Activated B cell treated with CpG ODN at 0.5 μM for 24 hours (primary cell): ENCODE data around the gene FAM53C. TPM values are rescaled to one million over a fixed set of nuclear protein-coding genes. Genes with fewer than 3 reads are reported as not detected.

Experiments used
- ATAC-seq: fragments of 200-7000 bp; cut with Tn5 transposase; one replicate; pipeline ENCODE4 v1.10.0; 2021; ENCODE audit warnings: low read depth, mild to moderate bottlenecking, moderate library complexity
- CTCF ChIA-PET: fragments of 350-600 bp; sonication (Branson Sonifier 250); formaldehyde crosslinking; loops from one replicate; lab custom pipeline; 2021; ENCODE audit warnings: antibody characterized with exemption; lab: Charles Lee
- POLR2A ChIA-PET: fragments of 350-600 bp; sonication (Branson Sonifier 250); formaldehyde crosslinking; loops from one replicate; lab custom pipeline; 2021; ENCODE audit warnings: antibody characterized with exemption; lab: Charles Lee
- DNase-seq: peaks from one replicate; pipeline ENCODE4 v3.0.0; 2022
- H3K27ac Mint-ChIP-seq: one replicate; pipeline ENCODE4 v1.8.0; 2020; ENCODE audit warnings: mixed read lengths
- H3K27me3 Mint-ChIP-seq: one replicate; pipeline ENCODE4 v1.8.0; 2021; ENCODE audit warnings: mixed read lengths
- H3K36me3 Mint-ChIP-seq: one replicate; pipeline ENCODE4 v1.8.0; 2021; ENCODE audit warnings: low read depth, mixed read lengths
- H3K4me1 Mint-ChIP-seq: one replicate; pipeline ENCODE4 v1.8.0; 2021; ENCODE audit warnings: mixed read lengths
- H3K4me3 Mint-ChIP-seq: one replicate; pipeline ENCODE4 v1.8.0; 2020; ENCODE audit warnings: mild to moderate bottlenecking, mixed read lengths
- H3K9me3 Mint-ChIP-seq: one replicate; pipeline ENCODE4 v1.8.0; 2020; ENCODE audit warnings: mixed read lengths
- intact Hi-C: fragments of 100-400 bp; cut with micrococcal nuclease; formaldehyde crosslinking; loops from one replicate; pipeline ENCODE4 v1.15.1; 2024
- total RNA-seq: library from RNA; stranded (reverse); gene quantifications from 2 replicates; pipeline ENCODE4 v1.2.3, GENCODE V29; 2022
- TF ChIP-seq, protein P1 (sequence below): fragments of 200-600 bp; IDR thresholded peaks from one replicate; pipeline ENCODE4 v1.8.0; 2022; ENCODE audit warnings: antibody characterized with exemption, mild to moderate bottlenecking

The FAM53C gene
- total RNA-seq, 1 donor from 2014 or later, result 24.9 TPM

DNA sequence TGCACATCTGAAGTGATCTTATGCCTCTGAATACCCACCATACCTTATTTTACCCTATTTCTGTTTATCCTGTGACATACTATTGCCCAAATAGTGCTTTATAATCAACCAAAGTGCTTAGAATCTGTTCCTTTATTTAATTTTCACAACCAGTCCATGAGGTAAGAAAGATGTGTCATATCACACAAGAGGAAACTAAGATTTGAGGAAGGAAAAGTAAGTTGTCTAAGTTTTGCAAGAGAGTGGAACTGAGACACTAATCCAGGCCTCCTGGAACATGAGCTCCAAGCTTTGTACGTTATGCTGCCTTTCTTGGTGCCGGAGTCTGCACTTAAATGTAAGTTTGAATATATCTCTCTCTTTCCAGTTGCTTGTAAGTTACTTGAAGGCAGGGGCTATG is 31.6 kb downstream of the FAM53C start:
- intact Hi-C loops, result loop anchor here (1.0 kb wide), 1 partner anchor 16 kb away; no protein-coding TSS in a partner anchor
- Mint-ChIP-seq H3K36me3 (peaks cover 22% of the 10 kb centered on the region), H3K27ac (peak overlapping the region; percentile 42), H3K4me1 (peaks cover 48% of the 10 kb centered on the region), H3K9me3 (no peaks in the 10 kb centered on the region), H3K27me3 (no peaks in the 10 kb centered on the region), H3K4me3 (peak overlapping the region; percentile 35)
- DNase-seq, result no peak
- ATAC-seq, result peak; percentile 52
- ChIA-PET CTCF (interaction anchor here (7.6 kb wide), 1 partner anchor 16 kb away, joined by 61 read pairs; the partner anchor contains the start of gene KDM3B), POLR2A (interaction anchor here (0.5 to 5.2 kb wide), 6 partner anchors 13 to 1746 kb away, joined by 3 to 41 read pairs (median 6); partner anchors contain the start of genes CDC25C, FAM53C and KDM3B)
- TF ChIP-seq, protein P1, sequence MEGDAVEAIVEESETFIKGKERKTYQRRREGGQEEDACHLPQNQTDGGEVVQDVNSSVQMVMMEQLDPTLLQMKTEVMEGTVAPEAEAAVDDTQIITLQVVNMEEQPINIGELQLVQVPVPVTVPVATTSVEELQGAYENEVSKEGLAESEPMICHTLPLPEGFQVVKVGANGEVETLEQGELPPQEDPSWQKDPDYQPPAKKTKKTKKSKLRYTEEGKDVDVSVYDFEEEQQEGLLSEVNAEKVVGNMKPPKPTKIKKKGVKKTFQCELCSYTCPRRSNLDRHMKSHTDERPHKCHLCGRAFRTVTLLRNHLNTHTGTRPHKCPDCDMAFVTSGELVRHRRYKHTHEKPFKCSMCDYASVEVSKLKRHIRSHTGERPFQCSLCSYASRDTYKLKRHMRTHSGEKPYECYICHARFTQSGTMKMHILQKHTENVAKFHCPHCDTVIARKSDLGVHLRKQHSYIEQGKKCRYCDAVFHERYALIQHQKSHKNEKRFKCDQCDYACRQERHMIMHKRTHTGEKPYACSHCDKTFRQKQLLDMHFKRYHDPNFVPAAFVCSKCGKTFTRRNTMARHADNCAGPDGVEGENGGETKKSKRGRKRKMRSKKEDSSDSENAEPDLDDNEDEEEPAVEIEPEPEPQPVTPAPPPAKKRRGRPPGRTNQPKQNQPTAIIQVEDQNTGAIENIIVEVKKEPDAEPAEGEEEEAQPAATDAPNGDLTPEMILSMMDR, result no peak

DNA sequence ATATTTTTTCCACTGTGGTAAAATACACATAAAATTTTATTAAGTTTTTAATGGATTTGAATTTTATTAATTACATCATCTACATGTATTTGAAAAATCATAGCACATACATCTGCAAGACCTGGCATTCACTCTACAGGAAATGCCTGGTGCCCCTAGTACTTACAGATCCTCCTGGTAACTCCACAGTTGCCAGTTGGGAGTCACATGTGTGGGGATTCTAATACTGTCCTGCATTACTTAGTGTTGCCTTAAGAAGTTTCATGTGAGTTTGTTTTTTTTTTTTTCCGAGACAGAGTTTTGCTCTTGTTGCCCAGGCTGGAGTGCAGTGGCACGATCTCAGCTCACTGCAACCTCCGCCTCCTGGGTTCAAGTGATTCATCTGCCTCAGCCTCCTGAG is 32.5 kb downstream of the FAM53C start:
- POLR2A ChIA-PET, result interaction anchor here (0.6 to 5.2 kb wide), 5 partner anchors 18 to 244 kb away, joined by 3 to 41 read pairs (median 7); partner anchors contain the start of genes CDC25C, FAM53C and KDM3B
- Mint-ChIP-seq H3K27ac (no peak overlapping the region), H3K36me3 (peaks cover 27% of the 10 kb centered on the region), H3K4me3 (no peak overlapping the region), H3K4me1 (peaks cover 48% of the 10 kb centered on the region), H3K9me3 (no peaks in the 10 kb centered on the region), H3K27me3 (no peaks in the 10 kb centered on the region)
- TF ChIP-seq, protein P1, result no peak
- intact Hi-C loops, result no loop called here
- no peak for DNase-seq
- CTCF ChIA-PET, result interaction anchor here (7.6 kb wide), 1 partner anchor 17 kb away, joined by 61 read pairs; the partner anchor contains the start of gene KDM3B
- ATAC-seq, result no peak

DNA sequence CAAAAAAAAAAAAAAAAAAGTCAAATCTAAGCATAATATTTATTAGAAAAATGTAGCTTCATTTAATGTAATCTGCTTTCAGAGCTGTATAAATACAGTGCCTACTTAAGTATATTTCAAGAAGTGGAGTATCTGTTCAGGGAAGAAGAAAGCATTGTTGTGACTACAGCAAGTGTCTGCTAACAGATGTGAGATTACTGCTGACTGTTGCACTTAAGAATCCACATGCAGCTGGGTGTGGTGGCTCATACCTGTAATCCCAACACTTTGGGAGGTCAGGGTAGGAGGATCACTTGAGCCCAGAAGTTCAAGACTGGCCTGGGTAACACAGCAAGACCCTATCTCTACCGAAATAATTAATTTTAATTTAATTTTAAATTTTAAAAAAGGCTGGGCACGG is 33.4 kb downstream of the FAM53C start:
- Mint-ChIP-seq H3K4me1 (peaks cover 44% of the 10 kb centered on the region), H3K27ac (no peak overlapping the region), H3K9me3 (no peaks in the 10 kb centered on the region), H3K36me3 (peaks cover 33% of the 10 kb centered on the region), H3K27me3 (no peaks in the 10 kb centered on the region), H3K4me3 (no peak overlapping the region)
- POLR2A ChIA-PET, result interaction anchor here (0.7 to 5.2 kb wide), 3 partner anchors 16 to 26 kb away, joined by 5 to 41 read pairs (median 9); partner anchors contain the start of gene KDM3B
- no peak for DNase-seq
- ATAC-seq, result no peak
- TF ChIP-seq, protein P1, result no peak
- CTCF ChIA-PET, result interaction anchor here (7.6 kb wide), 1 partner anchor 18 kb away, joined by 61 read pairs; the partner anchor contains the start of gene KDM3B
- intact Hi-C loops, result no loop called here

DNA sequence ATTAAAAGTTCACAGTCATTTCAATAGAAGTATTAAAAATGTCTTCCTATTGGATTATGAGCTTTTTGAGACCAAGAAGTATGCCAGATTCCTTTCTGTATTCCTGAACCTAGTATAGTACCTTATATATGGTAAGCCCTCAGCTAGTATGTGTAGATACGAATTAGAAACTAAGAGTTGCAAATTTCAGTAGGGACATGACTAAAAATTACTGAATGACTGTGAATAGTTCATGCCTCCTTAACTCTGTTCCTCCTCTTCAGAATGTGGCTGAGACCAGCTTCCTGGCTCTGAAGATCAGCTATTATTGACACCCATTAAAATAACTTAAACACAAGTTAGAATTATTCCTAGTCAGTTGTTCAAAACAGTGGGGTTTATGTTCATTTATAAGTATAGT is 34.2 kb downstream of the FAM53C start:
- no peaks in the 10 kb centered on the region for H3K9me3 Mint-ChIP-seq
- TF ChIP-seq, protein P1, result no peak
- no peak for DNase-seq
- intact Hi-C loops, result no loop called here
- no peak overlapping the region for H3K4me3 Mint-ChIP-seq
- H3K36me3 Mint-ChIP-seq, result peaks cover 41% of the 10 kb centered on the region
- ATAC-seq, result peak; percentile 34
- peaks cover 36% of the 10 kb centered on the region for H3K4me1 Mint-ChIP-seq
- POLR2A ChIA-PET, result interaction anchor here (5.2 kb wide), 1 partner anchor 19 kb away, joined by 41 read pairs; the partner anchor contains the start of gene KDM3B
- H3K27me3 Mint-ChIP-seq, result no peaks in the 10 kb centered on the region
- CTCF ChIA-PET, result interaction anchor here (7.6 kb wide), 1 partner anchor 19 kb away, joined by 61 read pairs; the partner anchor contains the start of gene KDM3B
- H3K27ac Mint-ChIP-seq, result peak overlapping the region; percentile 46

DNA sequence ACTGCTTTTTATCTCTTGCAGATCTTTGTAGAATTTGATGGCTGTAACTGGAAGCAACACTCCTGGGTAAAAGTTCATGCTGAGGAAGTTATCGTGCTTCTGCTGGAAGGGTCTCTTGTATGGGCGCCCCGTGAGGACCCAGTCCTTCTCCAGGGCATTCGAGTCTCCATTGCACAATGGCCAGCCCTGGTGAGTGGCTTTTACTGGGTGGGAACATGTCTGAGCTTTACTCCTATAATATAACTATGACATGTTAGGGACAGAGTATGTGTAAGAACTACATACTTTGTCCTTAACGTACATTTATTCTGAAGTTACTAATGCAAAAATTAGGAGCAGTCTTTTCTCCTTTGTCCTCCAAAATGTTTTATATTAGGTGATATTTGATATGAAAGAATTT is 34.6 kb downstream of the FAM53C start:
- H3K4me3 Mint-ChIP-seq, result no peak overlapping the region
- intact Hi-C loops, result no loop called here
- no peaks in the 10 kb centered on the region for H3K27me3 Mint-ChIP-seq
- peaks cover 34% of the 10 kb centered on the region for H3K4me1 Mint-ChIP-seq
- DNase-seq (no peak), ATAC-seq (no peak)
- H3K36me3 Mint-ChIP-seq, result peaks cover 45% of the 10 kb centered on the region
- H3K27ac Mint-ChIP-seq, result peak overlapping the region; percentile 46
- ChIA-PET CTCF (interaction anchor here (7.6 kb wide), 1 partner anchor 19 kb away, joined by 61 read pairs; the partner anchor contains the start of gene KDM3B), POLR2A (interaction anchor here (5.2 kb wide), 1 partner anchor 20 kb away, joined by 41 read pairs; the partner anchor contains the start of gene KDM3B)
- TF ChIP-seq, protein P1, result no peak
- no peaks in the 10 kb centered on the region for H3K9me3 Mint-ChIP-seq
